Measurements from ENCODE around the gene DIDO1. TPM values are rescaled to one million over a fixed set of nuclear protein-coding genes. Genes with fewer than 3 reads are reported as not detected.

DIDO1 gene
- total and polyA plus RNA-seq, 2 donors (not counting 1 experiment from before 2014, with no cell fraction given), result 25.9 to 33.2 TPM

GRCh38 chr20:62957136-62958117 is 31.1 kb upstream of the DIDO1 start:
- no peaks in the 10 kb centered on the region for H3K9me3 ChIP-seq (ENCODE audit: control insufficient read depth, insufficient read depth, low read depth, low read length)
- no peak overlapping the region for H2AFZ ChIP-seq (ENCODE audit: low read length)
- no peaks in the 10 kb centered on the region for H3K27me3 ChIP-seq (ENCODE audit: control insufficient read depth, insufficient read depth, low read length)
- H3K4me2 ChIP-seq (ENCODE audit: extremely low read depth, insufficient read depth, low read length), result no peak overlapping the region
- H3K36me3 ChIP-seq (ENCODE audit: control insufficient read depth, insufficient read depth, low read length), result no peaks in the 10 kb centered on the region
- no peak overlapping the region for H3K4me3 ChIP-seq (replicated peaks in 1 of 4; ENCODE audit: control extremely low read depth in 1 of 4, insufficient read depth in 1 of 4, low read depth in 3 of 4, low read length in 4 of 4)
- H3K27ac ChIP-seq (ENCODE audit: insufficient read depth, low read length), result no peak overlapping the region
- peaks cover 7% of the 10 kb centered on the region for H3K4me1 ChIP-seq (ENCODE audit: control insufficient read depth, extremely low read depth, insufficient read depth, low read length)
- TF ChIP-seq, protein P1, sequence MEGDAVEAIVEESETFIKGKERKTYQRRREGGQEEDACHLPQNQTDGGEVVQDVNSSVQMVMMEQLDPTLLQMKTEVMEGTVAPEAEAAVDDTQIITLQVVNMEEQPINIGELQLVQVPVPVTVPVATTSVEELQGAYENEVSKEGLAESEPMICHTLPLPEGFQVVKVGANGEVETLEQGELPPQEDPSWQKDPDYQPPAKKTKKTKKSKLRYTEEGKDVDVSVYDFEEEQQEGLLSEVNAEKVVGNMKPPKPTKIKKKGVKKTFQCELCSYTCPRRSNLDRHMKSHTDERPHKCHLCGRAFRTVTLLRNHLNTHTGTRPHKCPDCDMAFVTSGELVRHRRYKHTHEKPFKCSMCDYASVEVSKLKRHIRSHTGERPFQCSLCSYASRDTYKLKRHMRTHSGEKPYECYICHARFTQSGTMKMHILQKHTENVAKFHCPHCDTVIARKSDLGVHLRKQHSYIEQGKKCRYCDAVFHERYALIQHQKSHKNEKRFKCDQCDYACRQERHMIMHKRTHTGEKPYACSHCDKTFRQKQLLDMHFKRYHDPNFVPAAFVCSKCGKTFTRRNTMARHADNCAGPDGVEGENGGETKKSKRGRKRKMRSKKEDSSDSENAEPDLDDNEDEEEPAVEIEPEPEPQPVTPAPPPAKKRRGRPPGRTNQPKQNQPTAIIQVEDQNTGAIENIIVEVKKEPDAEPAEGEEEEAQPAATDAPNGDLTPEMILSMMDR (conservative IDR thresholded peaks at IDR 0.05 in 1 of 2, IDR thresholded peaks at IDR 0.05 in 1 of 2; ENCODE audit: low read depth in 1 of 2, low read length in 2 of 2), result no peak
- no peak for TF ChIP-seq EZH2 (IDR thresholded peaks at IDR 0.05; ENCODE audit: low read length, missing control alignments)
- H4K20me1 ChIP-seq (ENCODE audit: control insufficient read depth, extremely low read depth, insufficient read depth, low read length), result no peaks in the 10 kb centered on the region
- no peak for DNase-seq (ENCODE audit: low read depth in 2 of 2)
- no peak overlapping the region for H3K9ac ChIP-seq (ENCODE audit: insufficient read depth, low read length)
- no peaks in the 10 kb centered on the region for H3K79me2 ChIP-seq (ENCODE audit: control insufficient read depth, insufficient read depth, low read length)

DNA sequence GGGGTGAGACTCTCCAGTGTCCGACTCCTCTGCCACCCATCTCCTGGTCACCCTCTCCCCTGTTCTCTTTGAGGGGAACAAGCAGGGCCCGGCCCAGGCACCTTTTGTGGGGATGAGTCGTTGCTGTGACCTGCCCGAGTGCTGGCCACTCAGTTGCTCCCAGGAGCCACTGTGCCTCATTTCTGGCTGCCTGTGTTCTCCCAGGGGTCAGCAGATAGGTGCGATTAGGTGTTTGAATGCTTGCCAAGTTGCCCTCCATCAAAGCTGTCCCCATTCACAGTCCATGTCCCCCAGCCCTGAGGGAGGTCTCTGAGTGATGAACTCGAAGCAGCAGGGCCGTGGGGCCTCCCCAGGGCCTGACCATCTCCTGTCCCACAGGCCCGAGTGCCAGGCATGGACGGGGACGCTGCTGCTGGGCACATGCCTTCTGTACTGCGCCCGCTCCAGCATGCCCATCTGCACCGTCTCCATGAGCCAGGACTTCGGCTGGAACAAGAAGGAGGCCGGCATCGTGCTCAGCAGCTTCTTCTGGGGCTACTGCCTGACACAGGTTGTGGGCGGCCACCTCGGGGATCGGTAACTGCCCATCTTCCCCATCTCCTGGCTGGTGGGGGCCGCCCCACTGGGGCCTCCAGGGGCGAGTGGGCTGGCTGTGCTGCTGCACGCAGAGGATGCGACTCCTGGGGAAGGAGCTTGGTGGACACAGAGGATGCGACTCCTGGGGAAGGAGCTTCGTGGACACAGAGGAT is 30.3 kb upstream of the DIDO1 start:
- Histone ChIP-seq H4K20me1 (ENCODE audit: control insufficient read depth, extremely low read depth, insufficient read depth, low read length) (no peaks in the 10 kb centered on the region), H3K4me2 (ENCODE audit: extremely low read depth, insufficient read depth, low read length) (no peak overlapping the region), H3K79me2 (ENCODE audit: control insufficient read depth, insufficient read depth, low read length) (no peaks in the 10 kb centered on the region), H3K4me1 (ENCODE audit: control insufficient read depth, extremely low read depth, insufficient read depth, low read length) (peaks cover 7% of the 10 kb centered on the region), H3K4me3 (replicated peaks in 1 of 4; ENCODE audit: control extremely low read depth in 1 of 4, insufficient read depth in 1 of 4, low read depth in 3 of 4, low read length in 4 of 4) (no peak overlapping the region), H3K27me3 (ENCODE audit: control insufficient read depth, insufficient read depth, low read length) (no peaks in the 10 kb centered on the region), H3K27ac (ENCODE audit: insufficient read depth, low read length) (no peak overlapping the region), H3K36me3 (ENCODE audit: control insufficient read depth, insufficient read depth, low read length) (no peaks in the 10 kb centered on the region), H3K9me3 (ENCODE audit: control insufficient read depth, insufficient read depth, low read depth, low read length) (no peaks in the 10 kb centered on the region), H3K9ac (ENCODE audit: insufficient read depth, low read length) (no peak overlapping the region), H2AFZ (ENCODE audit: low read length) (no peak overlapping the region)
- TF ChIP-seq EZH2 (IDR thresholded peaks at IDR 0.05; ENCODE audit: low read length, missing control alignments), result no peak
- TF ChIP-seq, protein P1 (conservative IDR thresholded peaks at IDR 0.05 in 1 of 2, IDR thresholded peaks at IDR 0.05 in 1 of 2; ENCODE audit: low read depth in 1 of 2, low read length in 2 of 2), result no peak
- DNase-seq (ENCODE audit: low read depth in 2 of 2), result no peak
